HUES48 (cell line): ENCODE data around the gene TMEM192.

Experiments used
- H3K27ac ChIP-seq: one replicate; pipeline ENCODE4 v1.7.0; 2013; ENCODE audit warnings: low read depth, low read length, inconsistent platforms
- H3K27me3 ChIP-seq: 2 replicates; pipeline ENCODE4 v1.6.1; 2013; ENCODE audit warnings: mild to moderate bottlenecking, low read length; ENCODE audit not compliant: control insufficient read depth, insufficient read depth
- H3K36me3 ChIP-seq: 2 replicates; pipeline ENCODE4 v1.6.1; 2013; ENCODE audit warnings: low read length; ENCODE audit not compliant: control insufficient read depth, insufficient read depth
- H3K4me1 ChIP-seq: 2 replicates; pipeline ENCODE4 v1.6.1; 2013; ENCODE audit warnings: mild to moderate bottlenecking, low read length; ENCODE audit not compliant: control insufficient read depth, insufficient read depth
- H3K4me3 ChIP-seq: 2 replicates; pipeline ENCODE4 v1.5.1; 2013; ENCODE audit warnings: mild to moderate bottlenecking, low read depth, low read length
- H3K9ac ChIP-seq: 2 replicates; pipeline ENCODE4 v1.6.1; 2013; ENCODE audit warnings: mild to moderate bottlenecking, low read depth, low read length, moderate library complexity
- H3K9me3 ChIP-seq: 2 replicates; pipeline ENCODE4 v1.6.1; 2013; ENCODE audit warnings: low read length; ENCODE audit not compliant: control insufficient read depth, insufficient read depth

TMEM192 gene

GRCh38 chr4:165112368-165113121 is at the start of gene TMEM192:
Gene TMEM192, minus strand, starts transcription at chr4:165112860. Its CDS starts 87 bp downstream, at chr4:165112773.
- no peaks in the 10 kb centered on the region for H3K36me3 ChIP-seq
- peak within 1 kb of the TSS; percentile 75 for H3K27ac ChIP-seq
- H3K4me3 ChIP-seq = peak within 1 kb of the TSS; percentile 85
- peak within 1 kb of the TSS; percentile 55 for H3K9ac ChIP-seq
- H3K27me3 ChIP-seq = no peaks in the 10 kb centered on the region
- H3K4me1 ChIP-seq = peaks cover 10% of the 10 kb centered on the region; the same call in 1 of the 2 replicates
- no peaks in the 10 kb centered on the region for H3K9me3 ChIP-seq

DNA sequence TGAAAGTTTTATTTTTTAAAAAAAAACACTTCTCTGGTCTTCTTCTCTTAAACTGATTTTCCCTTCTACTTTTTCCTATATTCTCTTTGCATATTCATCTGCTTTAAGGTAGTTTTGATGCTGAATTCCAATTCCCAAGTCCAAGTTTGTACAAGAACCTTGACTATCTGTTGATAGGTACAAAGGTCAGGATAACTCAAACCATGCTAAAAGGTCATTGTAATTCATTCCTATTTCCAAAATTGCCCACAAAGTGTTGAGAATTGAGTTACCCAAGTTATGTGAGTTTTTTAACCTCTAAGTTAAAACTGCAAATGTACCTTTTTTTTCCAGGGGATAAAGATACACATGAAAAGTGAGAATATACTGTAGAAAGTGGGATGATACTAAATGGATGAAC is 46.1 kb upstream of the TMEM192 start:
- Histone ChIP-seq H3K27me3 (no peaks in the 10 kb centered on the region), H3K36me3 (no peaks in the 10 kb centered on the region), H3K4me1 (no peaks in the 10 kb centered on the region), H3K27ac (no peak overlapping the region), H3K4me3 (no peak overlapping the region), H3K9ac (no peak overlapping the region), H3K9me3 (no peaks in the 10 kb centered on the region)

GRCh38 chr4:165156906-165157305 is 44.2 kb upstream of the TMEM192 start:
- Histone ChIP-seq H3K9me3 (no peaks in the 10 kb centered on the region), H3K36me3 (no peaks in the 10 kb centered on the region), H3K4me3 (no peak overlapping the region), H3K9ac (no peak overlapping the region), H3K4me1 (no peaks in the 10 kb centered on the region), H3K27ac (no peak overlapping the region), H3K27me3 (no peaks in the 10 kb centered on the region)

GRCh38 chr4:165154482-165154881 is 41.8 kb upstream of the TMEM192 start:
- H3K9ac ChIP-seq = no peak overlapping the region
- no peak overlapping the region for H3K4me3 ChIP-seq
- H3K9me3 ChIP-seq = no peaks in the 10 kb centered on the region
- H3K27ac ChIP-seq = no peak overlapping the region
- no peaks in the 10 kb centered on the region for H3K4me1 ChIP-seq
- no peaks in the 10 kb centered on the region for H3K36me3 ChIP-seq
- no peaks in the 10 kb centered on the region for H3K27me3 ChIP-seq

DNA sequence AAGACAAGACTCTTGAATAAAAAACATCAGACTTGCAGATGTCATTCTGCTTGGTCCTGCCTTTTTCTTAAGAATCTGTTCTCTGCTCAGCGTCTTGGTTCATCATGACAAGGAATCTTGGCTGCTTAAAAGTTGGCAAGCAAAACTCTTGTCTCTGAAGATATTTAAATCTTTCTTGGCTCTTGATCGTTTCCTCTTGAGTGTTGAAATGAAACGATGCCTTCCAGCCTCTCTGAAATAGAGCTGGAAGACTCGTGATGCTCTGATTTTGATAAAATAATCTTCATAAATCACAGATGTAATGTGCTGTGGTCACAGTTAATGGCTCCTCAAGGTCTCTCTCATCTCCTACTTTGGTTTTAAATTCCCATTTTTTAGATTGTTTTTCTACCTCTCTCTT is 39.9 kb upstream of the TMEM192 start:
- H3K4me1 ChIP-seq = no peaks in the 10 kb centered on the region
- no peaks in the 10 kb centered on the region for H3K9me3 ChIP-seq
- H3K4me3 ChIP-seq = no peak overlapping the region
- H3K9ac ChIP-seq = no peak overlapping the region
- no peak overlapping the region for H3K27ac ChIP-seq
- H3K36me3 ChIP-seq = no peaks in the 10 kb centered on the region
- no peaks in the 10 kb centered on the region for H3K27me3 ChIP-seq

GRCh38 chr4:165151734-165152133 is 39.1 kb upstream of the TMEM192 start:
- no peaks in the 10 kb centered on the region for H3K4me1 ChIP-seq
- H3K9ac ChIP-seq = no peak overlapping the region
- H3K27ac ChIP-seq = no peak overlapping the region
- H3K4me3 ChIP-seq = no peak overlapping the region
- no peaks in the 10 kb centered on the region for H3K36me3 ChIP-seq
- no peaks in the 10 kb centered on the region for H3K9me3 ChIP-seq
- no peaks in the 10 kb centered on the region for H3K27me3 ChIP-seq

DNA sequence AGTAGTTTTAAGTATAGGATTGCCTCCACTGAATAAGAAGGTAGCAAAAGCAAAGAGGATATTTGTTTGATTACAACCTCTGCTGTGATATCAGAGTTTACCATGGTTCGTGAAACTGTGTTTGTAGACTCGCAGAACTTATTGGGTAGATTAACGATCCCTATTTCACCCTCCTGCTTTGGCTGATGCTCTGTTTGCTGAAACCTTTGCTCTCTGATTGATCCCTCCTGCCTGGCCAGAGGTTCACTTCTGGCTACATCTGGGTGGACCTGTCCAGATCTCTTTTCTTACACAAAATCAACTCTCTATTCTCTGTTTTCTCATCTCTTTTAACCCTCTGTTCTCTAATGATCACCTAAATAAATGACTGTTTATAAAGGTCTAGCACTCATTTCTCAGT is 37.9 kb upstream of the TMEM192 start:
- H3K9me3 ChIP-seq = no peaks in the 10 kb centered on the region
- no peaks in the 10 kb centered on the region for H3K4me1 ChIP-seq
- no peak overlapping the region for H3K27ac ChIP-seq
- H3K4me3 ChIP-seq = no peak overlapping the region
- H3K9ac ChIP-seq = no peak overlapping the region
- no peaks in the 10 kb centered on the region for H3K27me3 ChIP-seq
- no peaks in the 10 kb centered on the region for H3K36me3 ChIP-seq

- Histone ChIP-seq H3K27me3 (no peaks in the 10 kb centered on the region), H3K4me1 (no peaks in the 10 kb centered on the region), H3K27ac (no peak overlapping the region), H3K36me3 (no peaks in the 10 kb centered on the region), H3K9me3 (no peaks in the 10 kb centered on the region), H3K4me3 (no peak overlapping the region), H3K9ac (no peak overlapping the region)
Measured at GRCh38 chr4:165138843-165139242, 26.2 kb upstream of the TMEM192 start.

DNA sequence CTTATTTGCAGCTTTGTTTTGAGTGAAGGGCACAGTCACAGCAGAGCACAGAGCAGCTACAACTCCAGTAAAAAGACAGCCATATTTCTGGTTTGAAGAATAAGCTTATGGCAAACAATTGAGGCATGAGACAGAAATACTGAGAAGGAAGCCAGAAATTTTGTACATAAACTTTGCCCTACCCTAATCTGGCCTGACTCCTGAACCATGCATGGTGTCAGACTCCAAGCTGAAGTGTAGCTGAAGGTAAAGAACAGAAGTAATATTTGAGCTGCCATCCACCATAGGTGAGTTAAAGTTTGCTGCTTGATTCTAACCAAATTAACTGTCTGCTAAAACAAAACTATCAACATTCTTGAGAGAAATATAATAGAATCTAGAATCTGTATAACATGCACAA is 24.5 kb upstream of the TMEM192 start:
- Histone ChIP-seq H3K36me3 (no peaks in the 10 kb centered on the region), H3K9me3 (no peaks in the 10 kb centered on the region), H3K27me3 (no peaks in the 10 kb centered on the region), H3K27ac (no peak overlapping the region), H3K4me3 (no peak overlapping the region), H3K9ac (no peak overlapping the region), H3K4me1 (no peaks in the 10 kb centered on the region)

DNA sequence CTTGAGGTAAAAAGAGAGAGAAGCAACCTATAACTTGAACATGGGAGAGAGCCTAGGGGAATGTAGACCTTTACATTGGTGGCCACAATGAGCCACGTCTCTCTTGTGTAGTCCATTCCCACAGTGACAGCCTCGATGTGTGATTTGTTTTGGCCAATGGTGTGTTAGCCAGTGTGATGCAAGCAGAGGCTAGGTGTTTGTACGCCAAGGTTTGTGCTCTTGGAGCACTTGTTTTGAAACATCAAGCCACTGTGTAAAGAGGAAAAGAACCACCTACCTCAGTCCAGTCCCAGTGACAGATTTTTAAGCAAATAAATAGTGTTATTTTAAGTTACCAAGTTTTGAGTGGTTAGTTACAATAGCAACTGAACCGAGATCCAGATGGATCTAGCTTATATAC is 23.9 kb upstream of the TMEM192 start:
- H3K9ac ChIP-seq = no peak overlapping the region
- H3K4me3 ChIP-seq = no peak overlapping the region
- H3K4me1 ChIP-seq = no peaks in the 10 kb centered on the region; the same call in 1 of the 2 replicates
- no peaks in the 10 kb centered on the region for H3K9me3 ChIP-seq
- H3K27me3 ChIP-seq = no peaks in the 10 kb centered on the region
- H3K27ac ChIP-seq = no peak overlapping the region
- H3K36me3 ChIP-seq = no peaks in the 10 kb centered on the region

DNA sequence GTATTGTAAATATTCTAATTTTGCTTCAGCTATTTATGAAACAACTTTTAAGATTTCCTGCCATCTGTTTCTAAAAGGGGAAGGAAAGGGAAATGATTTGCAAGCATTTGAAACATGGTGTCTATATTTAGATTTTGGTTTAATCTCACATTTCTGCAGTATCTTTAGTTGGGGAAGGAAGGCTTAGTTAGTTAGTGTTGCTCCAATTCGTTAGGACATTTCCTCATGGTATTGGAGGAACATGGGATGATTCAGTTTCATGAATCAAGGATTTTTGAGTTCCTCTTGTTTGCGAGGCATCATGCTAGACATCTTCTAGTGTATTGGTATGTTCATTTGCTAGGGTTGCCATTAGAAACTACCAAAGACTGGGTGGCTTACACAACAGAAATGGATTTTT is 20.5 kb upstream of the TMEM192 start:
- H3K9me3 ChIP-seq = no peaks in the 10 kb centered on the region
- no peak overlapping the region for H3K9ac ChIP-seq
- H3K4me3 ChIP-seq = no peak overlapping the region
- H3K36me3 ChIP-seq = no peaks in the 10 kb centered on the region
- no peaks in the 10 kb centered on the region; the same call in 1 of the 2 replicates for H3K4me1 ChIP-seq
- no peak overlapping the region for H3K27ac ChIP-seq
- no peaks in the 10 kb centered on the region for H3K27me3 ChIP-seq
